NCI-H187 treated with DMSO at 0.1 percent for 48 hours (cell line): Measurements from ENCODE around the gene SEMA3F.
"Not testable (repeated sequence)": the region's sequence is repeated elsewhere in the genome, so short reads cannot be mapped to it uniquely, and the experiment has no call there.

Experiments used
- DNase-seq: peaks from one replicate; lab custom pipeline; 2025; lab: John Stamatoyannopoulos, UW

Gene SEMA3F

GRCh38 chr3:50193746-50194127 is 38.6 kb downstream of the SEMA3F start:
- DNase-seq, result no peak

GRCh38 chr3:50194128-50194902 is 39.2 kb downstream of the SEMA3F start:
- DNase-seq, result no peak

- no peak for DNase-seq
These were observed 39.9 kb downstream of the SEMA3F start for GRCh38 chr3:50194903-50195500.

GRCh38 chr3:50195501-50196252 is 40.6 kb downstream of the SEMA3F start:
- DNase-seq, result no peak

GRCh38 chr3:50196253-50196801 is 41.2 kb downstream of the SEMA3F start:
- no peak for DNase-seq

- DNase-seq, result no peak
These were observed 46.6 kb downstream of the SEMA3F start for GRCh38 chr3:50201573-50202315.

GRCh38 chr3:50202353-50203112 is 47.4 kb downstream of the SEMA3F start:
- no peak for DNase-seq

- no peak for DNase-seq
These were observed 48.1 kb downstream of the SEMA3F start for GRCh38 chr3:50203113-50203808.

GRCh38 chr3:50203809-50204803 is 49.0 kb downstream of the SEMA3F start:
- DNase-seq, result no peak

GRCh38 chr3:50204804-50205412 is 49.8 kb downstream of the SEMA3F start, which contains the start of gene SLC38A3:
TSS of gene SLC38A3 (plus strand) at chr3:50205271. CDS start at chr3:50214200, 8,929 bp downstream.
- DNase-seq, result no peak

GRCh38 chr3:50205413-50206276 is 50.5 kb downstream of the SEMA3F start:
- DNase-seq, result no peak

- no peak for DNase-seq
These were observed 52.4 kb downstream of the SEMA3F start for GRCh38 chr3:50207359-50208042.

- DNase-seq, result no peak
These were observed 53.7 kb downstream of the SEMA3F start for GRCh38 chr3:50208677-50209344.

GRCh38 chr3:50210176-50210509 is 55.0 kb downstream of the SEMA3F start:
- DNase-seq, result no peak

GRCh38 chr3:50210510-50211367 is 55.6 kb downstream of the SEMA3F start:
- no peak for DNase-seq

GRCh38 chr3:50211368-50211717 is 56.2 kb downstream of the SEMA3F start:
- not testable (repeated sequence) for DNase-seq
